Measurements from ENCODE around the gene ZNF764.
A peak's percentile ranks its signal among the peaks of the same experiment; 100 is the strongest.
"Not testable (repeated sequence)": the region's sequence is repeated elsewhere in the genome, so short reads cannot be mapped to it uniquely, and the experiment has no call there.

ZNF764 gene

DNA sequence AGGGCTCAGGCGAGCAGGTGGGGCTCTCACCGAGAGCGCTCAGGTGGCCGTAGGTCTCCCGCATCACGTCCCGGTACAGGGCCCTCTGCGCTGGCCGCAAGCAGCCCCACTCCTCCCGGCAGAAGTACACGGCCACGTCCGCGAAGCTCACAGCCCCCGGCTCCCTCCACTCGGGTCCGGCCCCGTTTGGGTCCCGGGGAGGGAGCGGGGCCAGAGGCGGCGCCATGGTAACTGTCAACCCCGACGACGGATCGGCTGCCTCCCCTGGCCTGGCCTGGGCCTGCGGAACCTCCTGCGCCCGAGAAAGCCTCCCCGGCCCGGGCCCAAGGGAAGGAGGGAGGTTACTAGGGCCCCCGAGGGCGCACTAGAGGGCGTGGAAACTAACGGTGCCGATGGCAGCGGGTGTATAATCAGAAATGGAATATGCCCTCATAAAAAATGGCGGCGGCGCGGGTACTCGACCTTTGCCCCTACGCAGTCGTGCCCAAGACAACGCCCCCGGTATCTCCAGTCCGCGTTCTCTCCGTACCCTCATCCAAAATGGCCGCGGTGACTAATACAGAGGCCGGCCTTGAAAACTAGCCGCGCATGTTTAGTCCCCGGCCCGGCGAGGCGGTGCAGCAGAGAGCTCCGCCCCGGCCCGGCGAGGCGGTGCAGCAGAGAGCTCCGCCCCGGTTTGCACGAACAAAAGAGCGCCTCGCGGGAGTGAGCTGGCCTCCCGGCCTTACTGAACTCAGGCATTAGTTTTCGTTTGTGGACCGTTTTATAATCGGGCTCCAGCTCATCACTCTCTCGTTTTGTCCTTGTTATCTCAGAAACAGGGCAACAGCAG lies at the start of gene ZNF764:
TSS of gene ZNF764 (minus strand) at position 418 of the 832 bp plus-strand sequence. CDS start at position 226, 192 bp downstream.
- DNase-seq (ENCODE audit: low read depth, low spot score), result peak; percentile 97

DNA sequence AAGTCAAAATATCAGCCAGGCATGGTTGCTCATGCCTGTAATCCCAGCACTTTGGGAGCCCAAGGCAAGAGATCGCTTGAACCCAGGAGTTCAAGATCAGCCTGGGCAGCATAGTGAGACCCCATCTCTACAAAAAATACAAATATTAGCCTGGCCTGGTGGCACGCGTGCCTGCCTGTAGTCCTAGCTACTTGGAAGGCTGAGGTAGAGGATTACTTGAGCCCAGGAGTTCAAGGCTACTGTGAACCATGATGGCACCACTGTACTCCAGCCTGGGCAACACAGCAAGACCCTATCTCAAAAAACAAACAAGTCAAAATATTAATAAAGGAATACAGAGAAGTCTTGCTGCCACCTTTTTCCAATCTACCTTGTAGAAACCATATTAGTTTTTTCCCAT lies 47.8 kb upstream of the ZNF764 start:
- DNase-seq (ENCODE audit: low read depth, low spot score), result no peak

DNA sequence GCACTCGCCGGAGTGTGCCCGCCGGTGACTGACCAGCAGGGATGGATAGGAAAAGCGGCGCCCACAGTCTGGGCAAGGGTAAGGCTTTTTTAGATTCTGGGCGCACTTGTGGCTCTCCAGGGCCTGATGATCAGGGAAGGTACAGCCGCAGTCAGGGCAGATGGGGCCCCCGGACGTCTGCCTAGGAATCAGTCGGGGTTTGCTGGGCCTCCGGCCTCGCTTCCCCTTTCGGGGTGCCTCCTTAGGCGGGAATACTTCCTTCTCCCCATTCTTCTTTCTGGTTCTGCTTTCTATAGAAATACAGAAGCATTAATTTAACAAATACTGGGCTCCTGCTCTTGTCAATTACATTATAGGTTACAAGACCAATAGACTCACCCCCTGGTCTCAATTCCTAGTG lies 47.0 kb upstream of the ZNF764 start:
- DNase-seq (ENCODE audit: low read depth, low spot score), result no peak

DNA sequence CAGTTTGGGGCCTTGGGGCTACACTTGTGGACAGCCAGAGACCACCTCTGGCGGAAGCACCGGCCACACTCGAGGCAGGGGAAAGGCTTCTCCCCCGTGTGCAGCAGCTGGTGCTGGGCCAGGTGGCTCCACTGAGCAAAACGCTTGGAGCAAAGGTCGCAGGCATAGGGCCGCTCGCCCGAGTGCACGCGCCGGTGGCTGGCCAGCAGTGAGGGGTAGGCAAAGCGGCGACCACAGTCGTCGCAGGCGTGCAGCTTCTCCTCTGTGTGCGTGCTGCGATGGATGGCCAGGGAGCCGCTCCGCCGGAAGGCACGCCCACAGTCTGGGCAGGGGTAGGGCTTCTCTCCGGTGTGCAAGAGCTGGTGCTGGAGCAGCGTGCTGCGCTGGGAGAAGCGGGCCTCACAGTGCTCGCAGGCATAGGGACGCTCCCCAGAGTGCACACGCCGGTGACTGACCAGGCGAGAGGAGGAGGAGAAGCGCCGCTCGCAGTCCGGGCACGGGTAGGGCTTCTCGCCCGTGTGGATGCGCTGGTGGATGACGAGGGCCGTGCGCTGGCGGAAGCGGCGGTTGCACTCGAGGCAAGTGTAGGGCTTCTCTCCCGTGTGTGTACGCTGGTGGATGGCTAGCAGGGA lies 46.3 kb upstream of the ZNF764 start:
- DNase-seq (ENCODE audit: low read depth, low spot score), result no peak

DNA sequence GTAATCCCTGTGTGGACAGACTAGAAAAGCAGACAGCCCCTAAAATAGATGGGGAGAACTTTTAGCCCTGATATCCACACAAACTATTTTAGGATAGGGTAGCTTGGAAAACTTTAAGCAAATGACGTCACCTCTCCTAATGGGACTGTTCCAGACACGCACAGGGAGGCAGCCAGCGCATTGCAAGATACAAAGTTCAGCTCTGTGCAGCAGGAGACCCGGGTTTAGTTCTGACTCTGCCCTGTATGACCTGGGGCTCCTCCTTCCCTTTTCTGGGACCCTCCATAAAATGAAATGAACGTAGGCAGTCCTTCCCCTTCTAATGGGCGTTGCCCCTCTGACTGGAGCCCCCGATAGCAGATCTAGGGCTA lies 45.8 kb upstream of the ZNF764 start:
- no peak for DNase-seq (ENCODE audit: low read depth, low spot score)

DNA sequence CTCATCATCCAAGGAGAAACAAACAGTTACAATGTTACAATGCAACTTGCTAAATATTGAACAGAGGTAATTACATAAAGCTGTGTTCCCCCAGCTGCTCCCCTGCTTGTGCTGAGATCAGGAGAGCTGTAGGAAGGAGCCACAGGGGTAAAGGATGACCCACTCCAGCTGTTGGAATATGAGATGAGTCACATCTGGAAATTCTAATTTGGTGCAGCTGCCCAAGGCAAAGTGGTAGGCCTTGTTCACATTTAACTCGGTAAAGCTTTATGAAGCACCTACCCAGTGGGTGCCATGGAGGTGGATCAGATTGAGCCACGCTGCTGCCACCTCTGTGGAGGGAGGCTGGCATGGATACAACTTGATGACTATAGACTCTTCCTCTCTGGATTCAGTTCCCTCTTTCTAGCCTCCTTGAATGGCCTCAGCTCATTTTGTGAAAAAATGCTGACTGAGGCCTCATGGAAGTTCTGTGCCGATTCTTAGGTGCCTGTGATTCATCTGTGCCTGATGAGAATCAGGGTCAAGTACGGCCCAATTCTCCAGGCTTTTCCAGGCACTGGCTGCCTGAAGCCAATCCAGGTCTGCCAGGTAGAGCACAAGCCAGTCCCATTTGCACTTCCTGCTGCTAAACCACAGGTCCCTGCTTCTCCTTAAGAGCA lies 44.6 kb upstream of the ZNF764 start:
- DNase-seq (ENCODE audit: low read depth, low spot score), result no peak

DNA sequence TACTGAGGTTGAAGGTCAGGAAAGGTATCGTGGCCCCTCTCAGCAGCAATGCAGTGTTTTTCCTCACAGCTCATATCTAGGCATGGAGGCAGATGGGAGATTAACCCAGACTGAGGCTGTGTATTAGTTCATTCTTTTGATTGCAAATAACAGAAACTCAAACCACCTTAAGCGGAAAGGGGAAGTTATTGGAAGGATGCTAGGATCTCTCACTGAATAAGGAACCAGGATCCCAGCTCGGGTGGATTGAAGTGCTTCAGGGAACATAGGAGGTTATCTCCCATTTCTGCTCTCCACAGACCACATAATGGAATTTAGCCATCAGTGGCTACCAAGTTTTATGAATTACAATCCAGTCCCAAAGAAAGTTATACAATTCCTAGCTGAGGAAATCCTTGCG lies 43.8 kb upstream of the ZNF764 start:
- DNase-seq (ENCODE audit: low read depth, low spot score), result no peak

DNA sequence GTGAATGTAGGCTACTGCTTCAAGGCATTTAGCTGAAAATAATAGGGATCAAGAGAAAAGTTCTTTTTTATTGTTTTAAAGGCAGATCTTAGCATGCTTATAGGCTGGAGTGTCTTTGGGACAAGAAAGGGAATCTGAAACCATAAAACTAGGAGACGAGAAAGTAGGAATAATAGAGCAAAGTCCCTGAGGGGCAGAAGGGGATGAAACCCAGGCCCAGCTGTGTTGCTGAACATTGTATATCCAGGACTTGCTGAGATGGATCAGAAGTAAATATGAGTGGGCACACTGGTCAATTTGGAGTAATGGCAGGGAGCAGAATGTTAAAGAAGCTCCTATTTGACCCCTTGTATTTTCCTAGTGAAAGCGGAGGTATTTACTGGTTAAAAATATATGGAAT lies 42.8 kb upstream of the ZNF764 start:
- DNase-seq (ENCODE audit: low read depth, low spot score), result no peak

DNA sequence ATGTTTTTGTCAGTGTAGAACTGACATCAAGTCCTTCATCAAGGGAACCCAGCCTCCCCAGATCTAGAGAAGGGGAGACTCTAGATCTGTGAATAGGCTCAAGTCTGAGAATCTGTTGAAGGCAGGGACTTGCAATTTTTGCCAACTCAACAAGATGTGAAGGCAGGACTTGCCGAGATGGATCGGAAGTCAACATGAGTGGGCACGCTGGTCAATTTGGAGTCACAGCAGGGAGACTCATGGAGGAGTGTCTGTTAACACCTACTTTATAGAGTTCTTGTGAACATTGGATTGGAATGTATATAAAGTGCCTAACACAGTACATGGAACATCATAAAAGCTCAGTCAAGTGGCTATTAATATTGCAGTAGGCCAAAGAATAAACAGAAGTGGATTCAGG lies 42.0 kb upstream of the ZNF764 start:
- no peak for DNase-seq (ENCODE audit: low read depth, low spot score)

DNA sequence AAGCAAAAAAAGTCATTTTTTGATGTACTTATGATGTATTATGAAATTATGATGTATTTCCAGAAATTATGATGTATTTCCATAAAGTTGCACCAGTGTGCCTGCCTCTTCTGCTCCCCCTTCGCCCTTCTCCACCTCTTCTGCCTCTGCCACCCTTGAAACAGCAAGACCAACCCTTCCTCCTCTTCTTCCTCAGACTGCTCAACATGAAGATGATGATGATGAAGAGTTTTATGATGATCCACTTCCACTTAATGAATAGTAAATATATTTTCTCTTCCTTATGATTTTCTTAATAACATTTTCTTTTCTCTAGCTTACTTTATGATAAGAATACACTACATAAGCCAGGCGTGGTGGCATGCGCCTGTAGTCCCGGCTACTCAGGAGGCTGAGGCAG lies 34.7 kb upstream of the ZNF764 start:
- DNase-seq (ENCODE audit: low read depth, low spot score), result no peak

DNA sequence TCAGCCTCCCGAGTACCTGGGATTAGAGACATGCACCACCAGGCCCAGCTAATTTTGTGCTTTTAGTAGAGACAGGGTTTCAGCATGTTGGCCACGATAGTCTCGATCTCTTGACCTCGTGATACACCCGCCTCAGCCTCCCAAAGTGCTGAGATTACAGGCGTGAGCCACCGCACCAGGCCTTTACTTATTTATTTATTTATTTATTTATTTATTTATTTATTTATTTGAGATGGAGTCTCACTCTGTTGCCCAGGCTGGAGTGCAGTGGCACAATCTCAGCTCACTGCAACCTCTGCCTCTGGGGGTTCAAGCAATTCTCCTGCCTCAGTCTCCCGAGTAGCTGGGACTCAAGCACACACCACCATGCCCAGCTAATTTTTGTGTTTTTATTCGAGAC lies 32.7 kb upstream of the ZNF764 start:
- DNase-seq (ENCODE audit: low read depth, low spot score), result not testable (repeated sequence)

DNA sequence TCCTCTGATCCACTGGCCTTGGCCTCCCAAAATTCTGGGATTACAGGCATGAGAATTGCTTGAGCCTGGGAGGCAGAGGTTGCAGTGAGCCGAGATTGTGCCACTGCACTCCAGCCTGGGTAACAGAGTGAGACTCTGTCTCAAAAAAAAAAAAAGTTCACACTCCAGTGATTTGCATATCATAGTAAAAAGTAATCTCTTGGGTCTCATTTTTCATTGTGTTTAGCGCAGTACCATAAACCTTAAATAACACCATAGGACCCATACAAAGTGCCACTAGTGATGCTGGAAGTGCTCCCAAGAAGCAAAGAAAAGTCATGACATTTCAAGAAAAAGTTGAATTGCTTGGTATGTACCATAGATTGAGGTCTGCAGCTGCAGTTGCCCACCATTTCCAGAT lies 31.4 kb upstream of the ZNF764 start:
- DNase-seq (ENCODE audit: low read depth, low spot score), result not testable (repeated sequence)

DNA sequence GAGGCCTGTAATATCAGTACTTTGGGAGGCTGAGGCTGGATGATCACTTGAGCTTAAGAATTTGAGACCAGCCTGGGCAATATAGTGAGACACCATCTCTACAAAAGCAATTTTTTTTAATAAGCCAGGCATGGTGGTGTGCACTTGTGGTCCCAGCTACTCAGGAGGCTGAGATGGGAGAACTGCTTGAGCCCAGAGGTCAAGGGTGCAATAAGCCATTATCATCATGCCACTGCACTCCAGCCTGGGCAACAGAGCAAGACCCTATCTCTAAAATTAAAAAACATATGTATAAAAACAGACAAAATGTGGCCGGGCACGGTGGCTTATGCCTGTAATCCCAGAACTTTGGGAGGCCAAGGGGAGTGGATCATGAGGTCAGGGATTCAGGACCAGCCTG lies 30.5 kb upstream of the ZNF764 start:
- no peak for DNase-seq (ENCODE audit: low read depth, low spot score)

DNA sequence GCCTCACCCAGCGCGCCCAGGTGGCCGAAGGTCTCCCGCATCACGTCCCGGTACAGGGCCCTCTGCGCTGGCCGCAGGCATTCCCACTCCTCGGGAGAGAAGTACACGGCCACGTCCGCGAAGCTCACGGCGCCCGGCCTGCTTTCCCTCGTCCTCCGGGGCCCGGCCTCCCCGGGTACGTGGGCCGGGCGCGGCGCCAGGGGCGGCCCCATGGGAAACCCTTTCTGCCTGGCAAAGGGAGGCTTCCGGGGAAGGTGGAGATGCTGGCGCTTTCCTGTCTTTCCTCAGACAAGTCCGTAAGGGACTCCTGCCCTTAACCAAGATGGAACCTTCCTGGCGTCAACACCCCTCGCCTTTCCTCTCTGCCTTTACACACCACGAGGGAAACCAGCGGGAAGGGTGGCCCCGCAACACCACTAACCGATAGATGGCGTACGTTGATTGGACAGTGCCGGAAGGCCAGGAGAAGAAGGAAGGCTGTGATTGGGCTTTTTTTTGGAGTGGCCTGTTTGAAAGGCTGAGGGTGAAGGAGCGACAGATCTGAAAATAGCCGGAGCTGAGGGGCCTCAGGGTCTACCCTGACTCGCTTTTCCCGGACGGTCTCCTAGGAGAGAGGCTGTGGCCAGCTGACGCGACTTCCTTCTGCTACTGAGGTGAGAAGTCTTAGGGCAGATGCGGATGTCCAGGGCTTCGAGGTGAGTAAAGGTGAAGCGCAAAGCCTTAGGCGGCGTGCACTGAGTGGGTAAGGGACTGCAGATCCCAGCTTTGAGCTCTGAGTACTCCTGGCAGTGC lies 27.4 kb upstream of the ZNF764 start, which contains the start of gene ZNF785:
TSS of gene ZNF785 (minus strand) at position 298 of the 792 bp plus-strand sequence. CDS start at position 212, 86 bp downstream.
- DNase-seq (ENCODE audit: low read depth, low spot score), result peak; percentile 99

DNA sequence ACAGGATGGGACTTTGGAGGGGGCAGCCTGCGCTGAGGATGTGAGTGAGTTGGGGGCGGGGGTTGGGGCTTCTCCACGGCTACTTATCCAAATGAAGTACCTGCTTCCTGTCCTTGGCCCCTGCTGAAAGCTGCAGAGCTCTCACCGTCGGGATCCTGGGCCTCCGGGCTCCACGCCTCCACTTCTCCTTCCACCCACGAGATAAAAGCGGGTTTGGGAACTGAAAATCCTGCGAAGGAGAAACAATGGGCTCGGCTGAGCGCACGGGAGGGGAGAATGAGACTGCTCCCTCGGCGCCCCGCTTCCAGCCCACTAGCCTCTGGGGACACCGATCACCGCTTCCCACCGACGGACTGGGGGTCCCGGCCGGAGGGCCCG lies 26.8 kb upstream of the ZNF764 start:
- peak; percentile 58 for DNase-seq (ENCODE audit: low read depth, low spot score)

DNA sequence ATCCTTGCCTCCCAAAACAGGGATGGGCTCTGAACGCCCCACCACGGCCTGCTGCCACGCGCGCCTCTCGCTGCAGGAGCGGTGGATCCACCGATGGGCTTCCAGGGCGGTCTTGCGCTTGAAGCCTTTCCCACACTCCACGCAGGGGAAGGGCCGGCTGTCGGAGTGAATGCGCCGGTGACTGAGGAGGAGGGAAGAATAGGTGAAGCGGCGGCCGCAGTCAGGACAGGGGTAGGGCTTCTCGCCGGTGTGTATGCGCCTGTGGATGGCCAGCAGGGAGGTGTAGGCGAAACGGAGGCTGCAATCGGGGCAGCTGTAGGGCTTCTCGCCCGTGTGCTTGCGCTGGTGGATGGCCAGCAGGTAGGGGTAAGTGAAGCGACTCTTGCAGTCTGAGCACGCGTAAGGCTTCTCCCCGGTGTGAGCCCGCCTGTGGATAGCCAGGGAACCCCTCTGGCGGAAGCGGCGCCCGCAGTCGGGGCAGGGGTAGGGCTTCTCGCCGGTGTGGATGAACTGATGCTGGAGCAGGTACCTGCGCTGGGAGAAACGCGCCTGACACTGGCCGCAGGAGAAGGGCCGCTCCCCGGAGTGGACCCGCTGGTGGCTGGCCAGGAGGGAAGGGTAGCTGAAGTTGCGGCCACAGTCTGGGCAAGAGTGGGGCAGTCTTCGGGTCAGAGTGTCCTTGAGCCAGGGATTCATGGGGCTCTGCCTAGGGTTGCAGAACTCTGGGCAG lies 24.6 kb upstream of the ZNF764 start:
- DNase-seq (ENCODE audit: low read depth, low spot score), result peak; percentile 38

DNA sequence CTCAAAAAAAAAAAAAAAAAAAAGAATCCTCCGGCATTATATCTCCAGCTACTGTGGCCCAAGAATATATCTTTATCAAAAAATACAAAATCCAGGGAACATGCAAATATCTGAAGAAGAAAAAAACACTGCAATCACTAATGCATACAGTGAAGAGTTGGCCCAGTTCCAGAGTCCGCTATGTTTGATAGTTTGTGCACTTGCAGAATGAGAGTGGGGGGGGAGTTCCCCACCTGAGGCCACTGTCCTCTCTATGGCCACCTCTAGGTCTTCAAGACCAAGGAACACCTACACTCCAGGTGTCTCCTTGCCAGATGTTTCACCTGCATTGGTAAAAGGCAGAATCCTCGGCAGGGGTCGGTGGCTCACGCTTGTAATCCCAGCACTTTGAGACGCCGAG lies 23.3 kb upstream of the ZNF764 start:
- DNase-seq (ENCODE audit: low read depth, low spot score), result no peak

DNA sequence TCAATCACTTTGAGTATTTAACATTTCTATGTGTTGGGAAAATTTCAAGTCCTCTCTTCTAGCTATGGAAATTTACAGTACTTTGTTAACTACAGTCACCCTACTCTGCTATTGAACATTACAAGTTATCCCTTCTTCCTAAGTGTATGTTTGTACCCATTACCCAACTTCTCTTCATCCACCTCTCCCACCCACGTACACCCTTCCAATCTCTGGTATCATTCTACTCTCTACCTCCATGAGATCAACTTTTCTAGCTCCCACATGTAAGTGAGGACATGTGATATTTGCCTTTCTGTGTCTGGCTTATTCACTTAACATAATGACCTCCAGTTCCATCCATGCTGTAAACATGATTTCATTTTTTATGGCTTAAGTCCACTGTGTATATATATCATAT lies 16.5 kb upstream of the ZNF764 start:
- no peak for DNase-seq (ENCODE audit: low read depth, low spot score)

DNA sequence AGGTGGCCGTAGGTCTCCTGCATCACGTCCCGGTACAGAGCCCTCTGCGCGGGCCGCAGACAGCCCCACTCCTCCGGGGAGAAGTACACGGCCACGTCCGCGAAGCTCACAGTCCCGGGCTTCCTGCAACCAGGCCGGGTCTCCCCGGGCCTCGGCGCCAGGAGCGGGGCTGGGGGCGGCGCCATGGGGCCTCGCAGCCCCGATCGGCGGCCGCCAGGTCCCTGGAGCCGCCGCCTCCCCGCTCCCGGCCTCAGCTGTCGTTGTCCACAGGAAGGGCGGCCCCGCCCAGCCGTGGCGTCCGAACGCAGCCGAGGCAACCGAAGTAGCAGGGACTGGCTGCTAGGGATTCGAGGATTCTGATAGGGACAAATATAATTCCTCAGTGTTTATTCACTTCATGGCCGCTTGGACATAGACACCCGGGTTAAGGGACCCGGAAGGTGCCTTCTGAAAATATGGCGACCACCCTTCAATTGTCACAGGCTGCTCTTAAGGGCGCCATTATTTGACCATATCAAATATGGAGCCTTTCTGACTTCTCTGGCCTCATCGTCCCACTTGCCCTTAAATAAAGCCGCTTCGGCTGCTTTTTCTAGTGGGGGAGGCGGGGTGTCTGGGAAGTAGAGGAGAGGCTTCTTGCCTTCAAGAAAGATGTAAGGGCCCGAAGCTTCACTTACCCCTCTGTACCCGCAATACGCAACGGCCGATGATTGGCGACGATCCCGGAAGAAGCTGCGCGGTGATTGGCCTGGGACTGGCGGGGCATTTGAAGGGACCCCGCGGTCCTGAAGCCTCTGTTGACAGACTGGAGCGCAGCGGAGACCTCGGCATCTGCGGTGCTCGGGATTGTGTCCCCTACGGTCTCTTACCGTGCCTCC lies 13.5 kb upstream of the ZNF764 start, which contains the start of gene ZNF688:
TSS of gene ZNF688 (minus strand) at position 270 of the 878 bp plus-strand sequence. CDS start at position 185, 85 bp downstream.
- peak; percentile 98 for DNase-seq (ENCODE audit: low read depth, low spot score)

Measured in ELF-1 (cell line).